Neural progenitor cell (in vitro differentiated cells): Measurements from ENCODE around the gene MYO16.

Source experiments
- EZH2 ChIP-seq: fragments of 200-600 bp; sonication (generic); IDR thresholded peaks from 2 replicates; pipeline ENCODE4 v1.6.1; 2017; ENCODE audit warnings: antibody characterized with exemption, mild to moderate bottlenecking, moderate library complexity
- EZH2phosphoT487 ChIP-seq: fragments of 200-600 bp; sonication (generic); IDR thresholded peaks from 2 replicates; pipeline ENCODE4 v1.6.1; 2017; ENCODE audit warnings: antibody characterized with exemption
- TF ChIP-seq, protein P1 (sequence below): fragments of 200-600 bp; sonication (generic); IDR thresholded peaks from 2 replicates; pipeline ENCODE4 v1.5.1; 2017; ENCODE audit warnings: antibody characterized with exemption, mild to moderate bottlenecking

DNA sequence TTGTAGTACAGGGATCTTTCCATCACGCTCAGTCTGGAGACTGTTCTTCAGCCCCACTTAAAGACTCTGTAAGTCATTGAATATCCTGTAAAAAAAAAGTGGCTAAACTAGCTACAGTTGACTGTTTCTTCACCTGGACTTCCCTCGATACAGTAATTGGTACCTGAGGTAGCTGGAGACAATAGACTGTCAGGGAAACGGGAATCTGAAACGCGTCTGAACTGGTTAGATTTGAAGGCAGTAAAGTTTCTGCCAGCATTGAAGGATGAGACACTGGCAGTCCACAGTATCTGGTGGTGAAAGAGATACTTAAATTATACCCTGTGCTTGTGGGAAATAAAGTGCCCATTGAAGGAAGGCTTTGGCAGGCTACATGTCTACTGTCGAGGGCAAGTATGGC lies 606.5 kb downstream of the MYO16 start:
- TF ChIP-seq, protein P1, sequence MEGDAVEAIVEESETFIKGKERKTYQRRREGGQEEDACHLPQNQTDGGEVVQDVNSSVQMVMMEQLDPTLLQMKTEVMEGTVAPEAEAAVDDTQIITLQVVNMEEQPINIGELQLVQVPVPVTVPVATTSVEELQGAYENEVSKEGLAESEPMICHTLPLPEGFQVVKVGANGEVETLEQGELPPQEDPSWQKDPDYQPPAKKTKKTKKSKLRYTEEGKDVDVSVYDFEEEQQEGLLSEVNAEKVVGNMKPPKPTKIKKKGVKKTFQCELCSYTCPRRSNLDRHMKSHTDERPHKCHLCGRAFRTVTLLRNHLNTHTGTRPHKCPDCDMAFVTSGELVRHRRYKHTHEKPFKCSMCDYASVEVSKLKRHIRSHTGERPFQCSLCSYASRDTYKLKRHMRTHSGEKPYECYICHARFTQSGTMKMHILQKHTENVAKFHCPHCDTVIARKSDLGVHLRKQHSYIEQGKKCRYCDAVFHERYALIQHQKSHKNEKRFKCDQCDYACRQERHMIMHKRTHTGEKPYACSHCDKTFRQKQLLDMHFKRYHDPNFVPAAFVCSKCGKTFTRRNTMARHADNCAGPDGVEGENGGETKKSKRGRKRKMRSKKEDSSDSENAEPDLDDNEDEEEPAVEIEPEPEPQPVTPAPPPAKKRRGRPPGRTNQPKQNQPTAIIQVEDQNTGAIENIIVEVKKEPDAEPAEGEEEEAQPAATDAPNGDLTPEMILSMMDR: no peak
- TF ChIP-seq EZH2 (no peak), EZH2phosphoT487 (no peak)
